Measurements from ENCODE around the gene POGZ.
"Not testable (repeated sequence)": the region's sequence is repeated elsewhere in the genome, so short reads cannot be mapped to it uniquely, and the experiment has no call there.

The POGZ gene

DNA sequence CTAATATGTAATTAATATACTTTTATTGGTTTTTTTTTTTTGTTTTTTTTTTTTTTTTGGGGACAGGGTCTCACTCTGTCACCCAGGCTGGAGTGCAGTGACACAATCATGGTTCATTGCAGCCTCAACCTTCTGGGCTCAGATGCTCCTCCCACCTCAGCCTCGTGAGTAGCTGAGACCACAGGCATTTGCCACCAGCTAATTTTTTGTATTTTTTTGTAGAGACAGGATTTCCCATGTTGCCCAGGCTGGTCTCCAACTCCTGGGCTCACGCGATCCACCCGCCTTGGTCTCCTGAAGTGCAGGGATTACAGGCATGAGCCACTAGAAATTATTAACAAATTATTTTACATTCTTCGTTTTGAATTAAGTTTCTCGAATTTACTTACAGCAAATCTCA is 16.8 kb upstream of the POGZ start:
- no peak for DNase-seq (ENCODE audit: low read depth in 2 of 2)

DNA sequence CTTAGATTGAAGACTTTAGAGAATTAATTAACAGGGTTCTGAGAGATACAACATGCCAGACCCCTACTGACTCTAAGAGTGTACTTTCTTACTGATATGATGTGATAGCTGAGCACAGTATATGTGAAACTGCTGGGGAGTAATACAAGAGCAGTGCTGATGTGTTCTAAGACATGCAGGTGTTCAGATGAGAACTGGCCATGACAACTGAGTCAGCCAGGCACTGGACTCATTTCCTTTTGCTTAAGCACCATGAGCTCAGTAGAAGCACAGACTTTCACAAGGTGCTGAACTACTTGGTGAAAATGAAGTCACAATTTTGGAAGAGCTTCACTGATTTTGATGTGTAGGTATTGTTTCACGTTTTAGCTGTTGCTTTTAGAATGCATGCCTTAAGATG is 15.9 kb upstream of the POGZ start:
- DNase-seq (ENCODE audit: low read depth in 2 of 2): no peak

DNA sequence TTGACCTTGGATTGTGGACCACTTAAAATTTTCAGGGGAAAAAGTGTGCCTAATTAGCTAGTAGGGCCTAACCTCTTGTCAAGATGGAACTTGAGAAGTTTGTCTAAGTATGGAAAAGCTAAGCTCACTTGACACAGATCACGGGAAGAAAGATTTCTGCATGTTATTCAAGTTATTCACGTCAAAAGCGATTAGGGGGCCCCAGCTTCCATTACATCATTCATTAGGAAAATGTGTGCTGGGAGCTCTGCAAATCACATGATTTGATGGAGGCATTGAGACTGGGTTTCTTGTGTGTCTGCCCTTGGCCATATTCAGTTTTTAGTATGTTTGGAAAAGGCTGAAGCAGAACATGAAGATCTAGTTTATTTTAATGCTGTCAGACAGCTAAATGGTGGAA is 15.5 kb upstream of the POGZ start:
- no peak for DNase-seq (ENCODE audit: low read depth in 2 of 2)

DNA sequence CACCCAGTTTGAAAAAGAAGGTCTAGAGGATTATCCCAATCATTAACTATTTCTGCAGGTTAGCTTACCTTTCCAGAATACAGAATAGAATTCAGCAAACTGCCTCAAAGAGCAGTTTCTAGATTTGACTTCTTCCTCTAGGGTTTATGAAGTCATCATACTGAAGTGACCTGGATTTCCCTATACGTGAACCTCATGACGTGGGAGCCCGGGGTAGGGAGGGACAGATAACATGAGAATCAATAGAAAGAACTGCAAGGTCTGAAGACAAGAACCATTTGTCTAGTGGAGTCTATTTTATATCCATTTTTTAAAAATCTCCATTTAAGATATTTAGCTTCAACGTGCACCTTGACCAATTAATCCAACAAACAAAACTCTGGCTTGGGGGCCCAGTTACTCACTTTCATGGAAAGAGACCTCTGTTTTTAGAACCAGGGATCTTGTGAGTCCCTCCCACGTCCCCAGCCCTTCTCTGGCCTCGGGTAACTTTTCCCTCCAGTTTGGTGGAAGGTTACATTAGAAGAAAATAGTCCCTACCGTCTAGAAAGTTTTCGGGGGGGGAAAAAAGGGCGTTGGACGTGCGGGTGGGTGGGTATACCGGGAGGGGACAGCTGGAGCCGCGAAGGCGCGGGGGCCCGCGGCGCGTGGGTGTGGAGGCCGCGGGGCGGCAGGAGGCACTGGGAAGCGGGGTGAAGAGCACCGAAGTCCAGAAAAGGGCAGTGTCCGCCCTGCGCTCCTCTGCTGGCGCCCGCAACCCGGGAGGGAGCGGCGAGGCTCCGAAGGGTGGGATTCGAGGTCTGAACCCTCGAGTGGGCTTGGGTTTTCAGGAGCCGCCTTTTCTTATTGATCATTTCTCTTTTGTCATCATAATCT is 13.8 kb upstream of the POGZ start:
- DNase-seq (ENCODE audit: low read depth in 2 of 2): no peak

DNA sequence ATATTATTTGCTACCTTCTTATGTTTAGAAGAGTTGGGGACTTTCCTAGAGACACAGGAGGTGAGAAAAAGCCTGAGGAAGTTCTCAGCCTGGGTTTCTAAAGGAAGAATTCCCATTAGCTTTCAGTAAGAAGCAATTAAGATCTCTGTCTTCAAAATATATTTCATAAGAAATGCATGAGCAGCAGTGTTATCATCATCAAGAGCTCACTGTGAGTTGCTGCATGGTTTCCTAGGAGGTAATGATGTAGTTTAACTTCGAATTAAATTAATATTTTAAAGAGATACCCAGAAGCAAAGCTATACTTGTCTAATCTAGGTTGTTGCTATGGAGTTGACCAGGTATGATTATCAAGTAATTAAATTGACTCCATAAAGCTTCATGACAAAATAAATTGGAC is 5.7 kb upstream of the POGZ start:
- DNase-seq (ENCODE audit: low read depth in 2 of 2): no peak

DNA sequence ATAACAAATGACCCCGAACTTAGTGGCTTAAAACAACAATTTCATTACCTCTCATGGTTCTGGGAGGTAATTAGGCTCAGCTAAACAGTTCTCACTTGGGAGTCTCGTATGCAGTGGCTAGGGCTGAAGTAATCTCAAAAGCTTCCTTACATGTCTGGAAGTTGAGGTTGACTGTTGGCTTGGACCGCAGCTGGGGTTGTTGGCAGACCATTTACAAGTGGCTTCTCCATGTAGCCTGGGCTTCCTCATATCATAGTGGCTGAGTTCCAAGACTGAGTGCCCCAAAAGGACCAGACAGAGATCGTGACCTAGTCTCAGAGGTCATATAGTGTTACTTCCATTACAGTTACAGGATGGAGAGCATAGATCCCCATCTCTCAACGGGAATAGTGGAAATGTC is 2.4 kb upstream of the POGZ start:
- no peak for DNase-seq (ENCODE audit: low read depth in 2 of 2)

DNA sequence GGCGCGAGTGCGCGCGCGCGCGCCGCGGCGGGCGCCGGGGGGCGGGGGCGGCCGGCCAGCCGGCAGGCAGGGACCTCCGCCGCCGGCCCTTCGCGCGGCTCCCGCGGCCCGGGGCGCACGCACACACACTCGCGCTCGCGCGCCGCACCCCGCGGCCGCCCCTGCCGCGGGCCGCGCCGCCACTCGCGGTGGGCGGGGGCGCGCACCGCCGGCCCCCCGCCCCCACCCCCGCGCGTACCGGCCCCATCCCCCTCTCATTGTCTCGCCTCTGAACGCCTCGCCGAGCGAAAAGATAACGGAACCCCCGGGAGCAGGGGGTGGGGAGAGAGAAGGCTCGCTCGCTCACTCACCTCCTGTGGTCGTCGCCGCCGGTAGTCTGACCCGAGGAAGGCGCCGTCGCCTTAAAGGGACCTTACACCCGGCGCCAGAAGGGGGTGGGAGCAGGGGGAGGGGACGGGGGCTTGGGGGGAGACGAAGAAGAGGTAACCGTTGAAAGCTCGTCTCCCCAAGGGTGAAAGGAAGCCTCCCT is 428 bp downstream of the POGZ start:
- DNase-seq (ENCODE audit: low read depth in 2 of 2): peak in 1 of 2 donors; percentile 33

DNA sequence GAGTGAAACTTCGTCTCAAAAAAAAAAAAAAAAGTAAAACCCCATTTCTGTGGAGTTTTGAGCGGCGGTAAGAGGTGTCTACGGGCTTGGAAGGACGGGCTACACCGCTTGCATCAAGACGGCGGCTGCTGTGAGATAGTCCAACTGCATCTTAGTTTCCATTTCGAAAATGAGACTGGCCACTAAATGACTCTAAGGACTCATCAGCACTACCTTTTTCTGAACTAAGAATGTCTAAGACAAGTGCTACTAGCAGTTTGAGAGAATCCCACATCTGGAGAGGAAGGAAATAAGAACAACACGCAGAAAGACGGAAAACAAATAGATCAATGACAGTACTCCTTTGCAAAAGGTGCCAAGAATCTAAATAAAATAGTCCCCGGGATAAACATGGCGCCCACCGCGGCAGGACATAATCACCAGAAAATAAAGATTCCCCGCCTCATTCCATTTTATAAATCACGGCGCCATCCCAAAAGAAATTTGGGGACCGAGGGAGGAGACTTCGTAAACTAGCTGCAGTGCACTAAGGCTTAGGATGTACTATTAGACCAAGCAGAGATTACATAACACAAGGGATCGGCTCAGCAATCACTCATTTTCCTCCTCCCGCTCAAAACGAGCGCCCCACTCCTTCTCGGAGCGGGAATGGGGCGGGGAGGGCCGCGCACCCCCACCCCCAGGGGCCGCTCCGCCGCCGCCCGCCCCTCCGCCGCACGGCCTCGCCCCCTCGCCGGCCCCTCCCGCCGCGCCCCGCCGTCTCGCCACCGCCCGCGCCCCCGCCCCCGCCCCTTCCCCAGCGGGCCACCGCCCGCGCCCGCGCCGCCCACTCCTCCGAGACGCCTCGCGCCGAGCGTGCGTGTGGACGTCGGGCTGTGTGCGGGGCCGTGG is 1.1 kb downstream of the POGZ start:
- peak in 1 of 2 donors; percentile 42 for DNase-seq (ENCODE audit: low read depth in 2 of 2)

DNA sequence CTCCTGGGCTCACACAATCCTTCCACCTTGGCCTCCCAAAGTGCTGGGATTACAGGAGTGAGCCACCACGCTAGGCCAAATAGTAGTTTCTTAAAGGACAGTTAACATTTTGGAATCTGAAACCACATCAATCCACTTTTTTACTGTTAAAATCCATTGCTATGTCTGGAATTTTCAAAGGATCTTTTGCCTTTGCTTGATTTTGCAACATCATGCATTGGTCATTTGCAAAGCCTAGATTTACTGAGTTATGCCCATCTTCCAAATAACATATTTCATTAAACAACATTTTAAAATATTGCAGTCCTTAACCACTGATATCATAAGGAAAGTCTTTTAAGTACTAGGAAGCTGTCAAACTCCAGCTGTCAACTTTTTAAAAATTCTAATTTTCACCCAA is 3.3 kb downstream of the POGZ start:
- DNase-seq (ENCODE audit: low read depth in 2 of 2): no peak

DNA sequence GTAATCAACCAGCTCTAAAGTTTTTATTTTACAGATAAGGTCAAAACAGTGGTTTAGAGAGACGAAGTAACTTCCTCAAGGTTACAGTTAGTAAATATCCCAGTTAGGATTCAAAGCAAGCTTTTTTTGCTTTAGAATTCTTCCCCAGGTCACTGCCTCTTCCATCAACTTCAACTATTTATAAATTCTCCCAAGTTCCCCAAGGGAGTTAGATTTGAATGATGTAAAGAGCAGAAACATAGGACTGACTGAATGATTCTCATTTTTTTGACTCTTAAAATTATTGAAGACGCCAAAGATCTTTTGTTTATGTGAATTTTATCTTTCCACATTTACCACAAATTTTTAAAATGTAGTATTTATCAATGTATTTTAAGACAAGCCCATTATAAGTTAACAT is 4.1 kb downstream of the POGZ start:
- no peak for DNase-seq (ENCODE audit: low read depth in 2 of 2)

DNA sequence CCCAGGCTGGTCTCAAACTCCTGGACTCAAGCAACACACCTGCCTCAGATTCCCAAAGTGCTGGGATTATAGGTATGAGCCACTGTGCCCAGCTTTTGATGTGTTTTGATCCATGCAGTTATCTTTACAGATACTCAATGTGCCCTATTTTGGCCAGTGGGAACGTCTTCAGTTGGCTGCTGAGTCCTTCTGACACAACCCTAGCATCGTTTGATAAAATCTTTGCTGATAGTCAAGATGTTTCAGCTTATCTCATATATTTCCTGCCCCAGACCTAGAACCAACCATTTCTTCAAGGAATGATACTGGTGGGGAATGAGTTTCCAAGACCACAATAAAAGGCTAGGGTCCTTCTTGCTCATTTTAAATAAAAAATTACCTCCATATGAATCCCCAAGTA is 11.6 kb downstream of the POGZ start:
- no peak for DNase-seq (ENCODE audit: low read depth in 2 of 2)

DNA sequence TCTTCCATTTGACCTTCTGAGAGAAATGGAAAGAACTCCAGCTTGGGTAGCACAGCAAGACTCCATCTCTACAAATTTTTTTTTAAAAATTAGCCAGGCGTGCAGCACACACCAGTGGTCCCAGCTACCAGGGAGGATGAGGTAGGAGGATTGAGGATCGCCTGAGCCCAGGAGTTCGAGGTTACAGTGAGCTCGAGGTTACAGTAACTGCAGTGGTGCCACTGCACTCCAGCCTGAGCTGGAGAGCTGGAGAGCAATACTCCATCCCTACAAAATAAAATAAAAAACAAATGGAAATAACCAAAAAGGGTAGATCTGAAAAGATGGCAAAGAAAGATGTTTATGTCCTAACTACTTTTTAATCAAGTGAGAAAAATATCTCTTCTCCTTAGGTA is 14.5 kb downstream of the POGZ start:
- DNase-seq (ENCODE audit: low read depth in 2 of 2): no peak

DNA sequence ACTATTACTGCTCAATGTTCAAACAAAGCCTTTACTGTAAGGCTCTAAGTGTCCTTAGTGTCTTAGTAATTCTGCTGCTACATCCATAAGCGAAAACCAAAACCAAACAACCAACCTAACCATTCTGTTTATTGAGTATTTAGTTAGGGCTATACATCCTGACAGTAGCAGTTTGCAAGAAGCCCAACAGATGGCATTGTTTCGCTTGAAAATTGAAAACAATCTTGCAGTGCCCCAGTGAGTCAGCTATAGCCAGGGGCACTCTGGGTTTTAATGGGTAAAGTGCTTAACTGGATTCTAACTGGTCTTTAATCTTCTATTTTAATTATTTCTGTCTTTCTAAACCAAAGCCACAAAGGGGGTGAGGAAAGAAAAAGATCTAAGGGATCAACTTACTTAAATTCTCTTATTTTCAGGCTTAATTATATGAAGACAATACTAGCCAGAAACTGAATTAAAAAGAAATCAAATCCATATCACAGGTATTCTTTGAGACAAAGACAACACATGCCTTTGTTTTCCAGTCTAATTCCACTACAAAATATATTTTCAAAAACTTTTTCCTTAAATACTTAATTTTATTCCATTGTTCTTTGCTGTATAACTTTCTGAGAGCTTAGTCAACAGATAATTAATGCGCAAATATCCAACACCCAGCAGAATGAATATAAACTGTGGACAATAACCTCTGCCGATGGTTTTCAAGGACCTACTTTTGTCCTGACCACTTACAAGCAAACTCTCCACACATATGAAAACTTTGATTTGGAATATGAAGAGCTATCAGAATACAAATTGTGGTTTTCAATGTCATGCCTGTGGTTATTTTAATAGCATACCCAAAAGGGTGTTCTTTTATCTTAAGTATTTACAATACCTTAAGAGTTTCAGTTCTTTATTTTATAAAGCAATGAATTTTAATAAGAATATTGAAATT is 15.2 kb downstream of the POGZ start:
- DNase-seq (ENCODE audit: low read depth in 2 of 2): peak in 1 of 2 donors; percentile 21

DNA sequence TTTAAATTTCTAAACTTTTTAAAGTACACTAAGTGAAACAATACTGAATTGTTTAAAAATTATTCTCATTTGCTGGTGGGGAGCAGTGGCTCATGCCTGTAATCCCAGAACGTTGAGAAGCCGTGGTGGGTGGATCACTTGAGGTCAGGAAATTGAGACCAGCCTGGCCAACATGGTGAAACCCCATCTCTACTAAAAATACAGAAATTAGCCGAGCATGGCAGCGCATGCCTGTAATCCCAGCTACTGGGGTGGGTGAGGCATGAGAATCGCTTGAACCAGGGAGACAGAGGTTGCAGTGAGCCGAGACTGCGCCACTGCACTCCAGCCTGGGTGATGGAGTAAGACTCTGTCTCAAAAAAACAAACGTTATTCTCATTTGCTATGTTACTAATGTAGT is 21.9 kb downstream of the POGZ start:
- DNase-seq (ENCODE audit: low read depth in 2 of 2): not testable (repeated sequence)

DNA sequence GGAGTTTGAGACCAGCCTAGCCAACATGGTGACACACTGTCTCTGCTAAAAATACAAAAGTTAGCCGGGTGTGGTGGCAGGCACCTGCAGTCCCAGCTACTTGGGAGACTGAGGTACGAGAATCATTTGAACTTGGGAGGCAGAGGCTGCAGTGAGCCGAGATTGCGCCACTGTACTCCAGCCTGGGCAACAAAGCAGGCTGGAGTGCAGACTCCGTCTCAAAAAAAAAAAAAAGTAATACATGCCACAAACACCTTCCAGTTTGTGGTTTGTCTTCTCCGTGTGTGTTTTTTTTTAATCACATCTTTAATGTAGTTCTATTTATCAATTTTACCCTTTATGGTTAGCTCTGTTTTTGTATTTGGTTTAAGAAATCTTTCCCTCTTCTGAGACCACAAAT is 22.3 kb downstream of the POGZ start:
- no peak for DNase-seq (ENCODE audit: low read depth in 2 of 2)

DNA sequence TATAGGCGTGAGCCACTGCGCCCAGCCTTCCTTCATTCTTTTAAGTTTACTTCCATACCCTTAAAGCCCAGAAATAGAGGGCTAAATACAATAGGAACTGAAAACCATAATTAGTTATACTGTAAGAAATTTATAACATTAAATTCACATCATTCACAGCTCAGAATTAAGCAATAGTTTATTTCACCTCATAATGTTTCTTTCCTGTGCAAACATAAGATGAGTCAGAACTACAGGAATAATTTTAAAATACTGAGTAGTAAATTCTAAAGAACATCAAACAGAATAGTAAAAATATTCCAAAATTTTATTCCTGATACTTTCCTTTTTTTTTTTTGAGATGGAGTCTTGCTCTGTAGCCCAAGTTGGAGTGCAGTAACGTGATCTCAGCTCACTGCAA is 24.1 kb downstream of the POGZ start:
- DNase-seq (ENCODE audit: low read depth in 2 of 2): no peak

DNA sequence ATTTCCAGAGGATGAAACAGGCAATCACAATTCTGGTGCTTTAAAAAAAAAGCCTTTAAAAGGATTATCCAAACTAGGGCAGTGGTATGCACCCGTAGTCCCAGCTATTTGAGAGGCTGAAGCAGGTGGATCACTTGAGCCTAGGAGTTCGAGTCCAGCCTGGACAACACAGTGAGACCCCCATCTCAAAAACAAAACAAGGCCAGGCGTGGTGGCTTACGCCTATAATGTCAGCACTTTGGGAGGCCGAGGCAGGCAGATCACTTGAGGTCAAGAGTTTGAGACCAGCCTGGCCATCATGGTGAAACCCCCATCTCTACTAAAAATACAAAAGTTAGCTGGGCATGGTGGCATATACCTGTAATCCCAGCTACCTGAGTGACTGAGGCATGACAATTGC is 25.5 kb downstream of the POGZ start:
- DNase-seq (ENCODE audit: low read depth in 2 of 2): not testable (repeated sequence)

DNA sequence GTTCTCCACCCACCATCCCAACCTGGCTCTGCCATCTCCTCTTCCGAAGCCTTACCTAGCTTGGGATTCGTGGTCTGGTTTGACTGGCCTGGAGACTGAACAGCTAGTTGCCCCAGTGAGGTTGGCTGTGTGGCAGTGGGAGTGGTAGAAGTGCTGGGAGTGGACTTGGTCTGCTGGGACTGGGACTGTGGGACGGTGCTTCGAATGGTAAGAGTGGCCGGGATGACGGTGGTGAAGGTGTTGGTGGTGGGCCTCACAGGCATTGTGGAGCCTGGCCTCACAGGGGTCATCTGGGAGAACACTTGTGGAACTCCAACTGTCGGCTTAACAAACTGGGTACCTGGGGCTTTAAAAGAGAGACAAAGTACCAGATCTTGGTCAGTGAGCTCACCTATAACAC is 31.2 kb downstream of the POGZ start:
- no peak for DNase-seq (ENCODE audit: low read depth in 2 of 2)

DNA sequence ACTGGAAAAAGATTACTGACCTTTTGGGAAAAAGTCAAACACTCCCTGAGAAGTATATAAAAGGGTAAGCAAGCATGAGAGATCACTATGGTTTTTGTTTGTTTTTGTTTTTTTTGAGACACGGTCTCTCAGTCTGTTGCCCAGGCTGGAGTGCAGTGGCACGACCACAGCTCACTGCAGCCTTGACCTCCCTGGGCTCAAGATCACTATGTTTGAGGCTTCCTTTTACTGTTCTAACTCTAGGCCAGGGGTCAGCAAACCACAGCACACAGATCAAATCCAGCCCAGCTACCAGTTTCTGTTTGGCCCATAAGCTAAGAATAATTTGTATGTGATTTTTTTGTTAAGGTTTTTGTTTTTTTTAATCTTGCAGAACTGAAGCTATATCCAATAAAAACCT is 34.2 kb downstream of the POGZ start:
- no peak for DNase-seq (ENCODE audit: low read depth in 2 of 2)

DNA sequence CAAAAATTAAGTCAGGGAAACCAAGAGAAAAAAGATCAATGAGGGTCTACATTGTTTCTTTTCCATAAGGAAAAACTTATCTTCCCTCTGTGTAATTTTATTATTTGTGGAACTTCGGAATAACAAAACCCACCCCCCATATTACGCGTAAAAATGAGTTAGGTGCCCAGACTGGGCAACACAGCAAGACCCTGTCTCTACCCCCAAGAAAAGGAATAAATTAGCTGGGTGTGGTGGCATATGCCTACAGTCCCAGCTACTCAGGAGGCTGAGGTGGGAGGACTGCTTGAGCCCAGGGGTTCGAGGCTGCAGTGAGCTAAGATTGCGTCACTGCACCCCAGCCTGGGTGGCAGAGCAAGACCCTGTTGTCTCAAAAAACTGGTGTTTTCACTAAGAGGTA is 39.5 kb downstream of the POGZ start:
- no peak for DNase-seq (ENCODE audit: low read depth in 2 of 2)

DNA sequence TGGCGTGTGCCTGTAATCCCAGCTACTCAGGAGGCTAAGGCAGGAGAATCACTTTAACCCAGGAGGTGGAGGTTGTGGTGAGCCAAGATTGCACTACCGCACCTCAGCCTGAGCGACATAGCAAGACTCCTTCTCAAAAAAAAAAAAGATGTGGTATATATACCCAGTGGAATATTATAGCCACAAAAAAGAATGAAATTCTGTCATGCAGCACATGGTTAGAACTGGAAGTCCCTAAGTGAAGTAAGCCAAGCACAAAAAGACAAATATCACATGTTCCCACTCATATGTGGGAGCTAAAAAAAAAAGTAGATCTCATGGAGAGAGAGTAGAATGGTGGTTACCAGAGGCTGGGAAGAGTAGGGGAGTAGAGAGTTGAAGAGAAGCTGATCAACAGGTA is 41.2 kb downstream of the POGZ start:
- DNase-seq (ENCODE audit: low read depth in 2 of 2): no peak

DNA sequence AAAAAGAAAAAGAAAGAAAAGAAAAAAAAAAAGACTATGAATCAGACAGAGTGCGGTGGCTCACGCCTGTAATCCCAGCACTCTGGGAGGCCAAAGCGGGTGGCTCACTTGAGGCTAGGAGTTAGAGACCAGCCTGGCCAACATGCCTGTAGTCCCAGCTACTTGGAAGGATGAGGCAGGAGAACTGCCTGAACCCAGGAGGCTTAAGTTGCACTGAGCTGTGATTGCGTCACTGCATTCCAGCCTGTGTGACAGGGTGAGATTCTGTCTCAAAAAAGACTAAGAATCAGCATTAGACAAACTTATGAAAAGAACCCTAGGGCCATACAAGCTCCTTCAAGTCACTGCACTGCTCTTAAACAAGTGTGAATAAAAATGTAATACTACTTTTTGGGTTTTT is 43.1 kb downstream of the POGZ start:
- DNase-seq (ENCODE audit: low read depth in 2 of 2): no peak
